ENCODE results near the gene SSBP4. TPM values are rescaled to one million over a fixed set of nuclear protein-coding genes. Genes with fewer than 3 reads are reported as not detected.
A peak's percentile ranks its signal among the peaks of the same experiment; 100 is the strongest.

SSBP4 gene
- total RNA-seq, 1 experiment from 2014 or later = 164 TPM

DNA sequence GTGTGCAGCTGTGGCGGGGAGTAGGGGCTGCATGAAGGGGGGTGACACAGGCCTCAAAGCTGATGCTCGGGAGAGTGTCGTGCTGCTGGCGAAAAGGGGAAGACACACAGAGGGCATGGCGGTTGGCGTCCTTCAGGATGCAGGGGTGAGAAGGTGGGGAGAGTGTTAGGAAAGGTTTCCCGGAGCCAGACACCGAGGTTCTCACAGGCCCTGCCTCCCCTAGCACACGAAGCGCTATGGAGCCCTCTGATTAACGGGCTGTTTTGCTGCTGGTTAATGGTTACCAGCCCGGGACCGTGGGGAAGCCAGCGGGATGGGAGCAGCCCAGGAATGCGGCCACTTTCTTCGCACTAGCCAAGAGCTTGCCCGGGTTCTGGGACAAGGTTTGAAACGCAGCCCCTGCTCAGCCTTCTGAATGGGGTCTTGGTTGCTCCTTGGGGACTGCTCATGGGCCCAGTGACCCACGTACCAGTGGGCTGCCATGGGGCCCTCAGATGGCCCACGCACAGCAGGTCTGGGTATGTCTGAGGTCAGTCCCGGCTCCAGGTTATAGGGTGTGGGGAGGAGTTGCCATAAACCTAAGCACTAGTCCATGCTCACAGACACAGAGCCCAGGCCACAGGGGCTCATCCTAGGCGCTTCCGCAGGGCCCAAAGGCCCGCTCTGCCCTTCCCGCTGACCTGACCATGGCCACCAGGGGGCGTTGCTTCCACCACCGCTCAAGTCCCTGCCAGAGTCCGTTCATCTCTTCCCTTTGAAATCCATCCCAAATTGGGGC lies 50.1 kb downstream of the SSBP4 start:
- RAD21 ChIA-PET (ENCODE audit: low non-redundant PET in 1 of 2, low total read pairs in 2 of 2, uncharacterized antibody in 2 of 2, unreplicated experiment in 2 of 2) = no interaction called here

More for the DNA sequence above, 50.1 kb downstream of the SSBP4 start:
- H3K9me3 ChIP-seq (ENCODE audit: control insufficient read depth in 1 of 2, insufficient read depth in 1 of 2, low read depth in 1 of 2, low read length in 2 of 2) = no peaks in the 10 kb centered on the region
- H3K36me3 ChIP-seq (ENCODE audit: control insufficient read depth in 1 of 2, insufficient read depth in 2 of 2, low read length in 2 of 2) = 0 out of 4 replicates have a peak, but pooled peaks cover 0 to 2% of the 10 kb centered on the region in 2 experiments
- no peaks in the 10 kb centered on the region for H3K9me2 ChIP-seq (ENCODE audit: insufficient read depth)
- H3K4me2 ChIP-seq (ENCODE audit: low read length) = no peak overlapping the region
- H3K27me3 ChIP-seq (ENCODE audit: insufficient read depth, low read length) = no peaks in the 10 kb centered on the region
- TF ChIP-seq, protein P1, sequence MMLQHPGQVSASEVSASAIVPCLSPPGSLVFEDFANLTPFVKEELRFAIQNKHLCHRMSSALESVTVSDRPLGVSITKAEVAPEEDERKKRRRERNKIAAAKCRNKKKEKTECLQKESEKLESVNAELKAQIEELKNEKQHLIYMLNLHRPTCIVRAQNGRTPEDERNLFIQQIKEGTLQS (IDR thresholded peaks at IDR 0.05) = no peak
- TF ChIP-seq CEBPB (IDR thresholded peaks at IDR 0.05; ENCODE audit: low read depth) (no peak), RAD21 (IDR thresholded peaks at IDR 0.05; ENCODE audit: low read depth) (peak; percentile 53)
- TF ChIP-seq, protein P2, sequence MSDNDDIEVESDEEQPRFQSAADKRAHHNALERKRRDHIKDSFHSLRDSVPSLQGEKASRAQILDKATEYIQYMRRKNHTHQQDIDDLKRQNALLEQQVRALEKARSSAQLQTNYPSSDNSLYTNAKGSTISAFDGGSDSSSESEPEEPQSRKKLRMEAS (IDR thresholded peaks at IDR 0.05) = no peak
- TF ChIP-seq, protein P3, sequence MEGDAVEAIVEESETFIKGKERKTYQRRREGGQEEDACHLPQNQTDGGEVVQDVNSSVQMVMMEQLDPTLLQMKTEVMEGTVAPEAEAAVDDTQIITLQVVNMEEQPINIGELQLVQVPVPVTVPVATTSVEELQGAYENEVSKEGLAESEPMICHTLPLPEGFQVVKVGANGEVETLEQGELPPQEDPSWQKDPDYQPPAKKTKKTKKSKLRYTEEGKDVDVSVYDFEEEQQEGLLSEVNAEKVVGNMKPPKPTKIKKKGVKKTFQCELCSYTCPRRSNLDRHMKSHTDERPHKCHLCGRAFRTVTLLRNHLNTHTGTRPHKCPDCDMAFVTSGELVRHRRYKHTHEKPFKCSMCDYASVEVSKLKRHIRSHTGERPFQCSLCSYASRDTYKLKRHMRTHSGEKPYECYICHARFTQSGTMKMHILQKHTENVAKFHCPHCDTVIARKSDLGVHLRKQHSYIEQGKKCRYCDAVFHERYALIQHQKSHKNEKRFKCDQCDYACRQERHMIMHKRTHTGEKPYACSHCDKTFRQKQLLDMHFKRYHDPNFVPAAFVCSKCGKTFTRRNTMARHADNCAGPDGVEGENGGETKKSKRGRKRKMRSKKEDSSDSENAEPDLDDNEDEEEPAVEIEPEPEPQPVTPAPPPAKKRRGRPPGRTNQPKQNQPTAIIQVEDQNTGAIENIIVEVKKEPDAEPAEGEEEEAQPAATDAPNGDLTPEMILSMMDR (IDR thresholded peaks at IDR 0.05 in 2 of 3, conservative IDR thresholded peaks at IDR 0.05 in 1 of 3; ENCODE audit: borderline replicate concordance in 1 of 3, insufficient read depth in 1 of 3, low read depth in 2 of 3, low read length in 2 of 3) = peak; percentile 57 to 92 (median 91)
- ChIA-PET CTCF (interaction anchor here (1.0 to 1.3 kb wide), 3 partner anchors 9 to 102 kb away, joined by 3 to 5 read pairs (median 4); partner anchors contain the start of gene UBA52), POLR2A (no interaction called here)
- DNase-seq (ENCODE audit: low read depth, low spot score) (peak; percentile 32), ATAC-seq (peak; percentile 76)
- no TSS peak for BruUV-seq (replicated peaks)
- H3K79me2 ChIP-seq (ENCODE audit: insufficient read depth, low read length) = peaks cover 31% of the 10 kb centered on the region
- peaks cover 13 to 32% of the 10 kb centered on the region in 2 experiments for H3K4me1 ChIP-seq (ENCODE audit: control insufficient read depth in 1 of 2, insufficient read depth in 2 of 2, low read length in 2 of 2)
- no peak overlapping the region for H2AFZ ChIP-seq (ENCODE audit: low read depth, low read length, poor library complexity, severe bottlenecking)
- H4K20me1 ChIP-seq (ENCODE audit: insufficient read depth) = no peaks in the 10 kb centered on the region
- H3K27ac ChIP-seq (ENCODE audit: low read depth, low read length) = peak overlapping the region; percentile 37; the same call in 1 of the 2 replicates
- intact Hi-C loops (cut with micrococcal nuclease) = loop anchor here (5.0 kb wide), 3 partner anchors 103 to 208 kb away; partner anchors contain the start of gene UBA52
- H3K9ac ChIP-seq (ENCODE audit: low read length) = no peak overlapping the region
- H3K4me3 ChIP-seq (replicated peaks in 1 of 2; ENCODE audit: low read depth in 1 of 2, low read length in 2 of 2) = no peak overlapping the region

All from HCT116 (cell line).